Measurements from ENCODE around the gene ANP32A. TPM values are rescaled to one million over a fixed set of nuclear protein-coding genes. Genes with fewer than 3 reads are reported as not detected.
"Not testable (repeated sequence)": the region's sequence is repeated elsewhere in the genome, so short reads cannot be mapped to it uniquely, and the experiment has no call there.

ANP32A gene
- total RNA-seq: 90.3 TPM

- peak; percentile 94 for ATAC-seq
- intact Hi-C loops (cut with DNase I): no loop called here
Observed at GRCh38 chr15:68820295-68821189, at the start of gene ANP32A. Gene ANP32A (minus strand): TSS chr15:68820895. CDS start chr15:68820751, 144 bp downstream.

GRCh38 chr15:68868296-68868695 is 47.6 kb upstream of the ANP32A start:
- DNase-seq (ENCODE audit: low spot score) (no peak), ATAC-seq (no peak)
- intact Hi-C loops (cut with DNase I): no loop called here

More at GRCh38 chr15:68820295-68821189, at the start of gene ANP32A:
- peak; percentile 99 for DNase-seq (ENCODE audit: low spot score)

GRCh38 chr15:68862415-68862814 is 41.7 kb upstream of the ANP32A start:
- intact Hi-C loops (cut with DNase I): no loop called here
- DNase-seq (ENCODE audit: low spot score): no peak
- no peak for ATAC-seq

GRCh38 chr15:68858666-68859065 is 38.0 kb upstream of the ANP32A start:
- ATAC-seq; DNase-seq (ENCODE audit: low spot score); intact Hi-C loops (cut with DNase I): not testable (repeated sequence)

GRCh38 chr15:68857443-68857842 is 36.7 kb upstream of the ANP32A start:
- ATAC-seq; DNase-seq (ENCODE audit: low spot score); intact Hi-C loops (cut with DNase I): not testable (repeated sequence)

- intact Hi-C loops (cut with DNase I): no loop called here
- no peak for DNase-seq (ENCODE audit: low spot score)
Observed at GRCh38 chr15:68852461-68852860, 31.8 kb upstream of the ANP32A start.

GRCh38 chr15:68851971-68852370 is 31.3 kb upstream of the ANP32A start:
- intact Hi-C loops (cut with DNase I): no loop called here
- DNase-seq (ENCODE audit: low spot score) (no peak), ATAC-seq (no peak)

More at GRCh38 chr15:68852461-68852860, 31.8 kb upstream of the ANP32A start:
- no peak for ATAC-seq

GRCh38 chr15:68849497-68849896 is 28.8 kb upstream of the ANP32A start:
- DNase-seq (ENCODE audit: low spot score) (no peak), ATAC-seq (no peak)
- intact Hi-C loops (cut with DNase I): no loop called here

GRCh38 chr15:68846851-68847439 is 26.2 kb upstream of the ANP32A start:
- no peak for DNase-seq (ENCODE audit: low spot score)
- intact Hi-C loops (cut with DNase I): no loop called here
- no peak for ATAC-seq

- ATAC-seq (no peak), DNase-seq (ENCODE audit: low spot score) (no peak)
- intact Hi-C loops (cut with DNase I): no loop called here
Observed at GRCh38 chr15:68844856-68845550, 24.3 kb upstream of the ANP32A start.

GRCh38 chr15:68843425-68844311 is 23.0 kb upstream of the ANP32A start:
- intact Hi-C loops (cut with DNase I): no loop called here
- DNase-seq (ENCODE audit: low spot score) (no peak), ATAC-seq (peak; percentile 34)

- intact Hi-C loops (cut with DNase I): no loop called here
- no peak for ATAC-seq
- DNase-seq (ENCODE audit: low spot score): no peak
Observed at GRCh38 chr15:68842958-68843357, 22.3 kb upstream of the ANP32A start.

- intact Hi-C loops (cut with DNase I): no loop called here
- ATAC-seq (no peak), DNase-seq (ENCODE audit: low spot score) (no peak)
Observed at GRCh38 chr15:68834346-68834745, 13.7 kb upstream of the ANP32A start.

- DNase-seq (ENCODE audit: low spot score) (no peak), ATAC-seq (no peak)
- intact Hi-C loops (cut with DNase I): no loop called here
Observed at GRCh38 chr15:68833700-68834331, 13.1 kb upstream of the ANP32A start.

GRCh38 chr15:68830141-68830785 is 9.6 kb upstream of the ANP32A start:
- DNase-seq (ENCODE audit: low spot score): no peak
- intact Hi-C loops (cut with DNase I): no loop called here
- no peak for ATAC-seq

GRCh38 chr15:68829068-68829467 is 8.4 kb upstream of the ANP32A start:
- ATAC-seq (peak; percentile 72), DNase-seq (ENCODE audit: low spot score) (no peak)
- intact Hi-C loops (cut with DNase I): no loop called here

GRCh38 chr15:68823561-68823960 is 2.9 kb upstream of the ANP32A start:
- intact Hi-C loops (cut with DNase I): no loop called here
- no peak for DNase-seq (ENCODE audit: low spot score)
- no peak for ATAC-seq

GRCh38 chr15:68822818-68823217 is 2.1 kb upstream of the ANP32A start:
- ATAC-seq (no peak), DNase-seq (ENCODE audit: low spot score) (no peak)
- intact Hi-C loops (cut with DNase I): no loop called here
